Heart left ventricle (tissue), 16 donors: ENCODE measurements around the gene STX16. TPM values are rescaled to one million over a fixed set of nuclear protein-coding genes. Genes with fewer than 3 reads are reported as not detected.

Source experiments
- ATAC-seq, 4 donors: fragments of 200-7000 bp; cut with Tn5 transposase; one replicate each; pipeline ENCODE4 v1.9.1; 2020 to 2022; ENCODE audit warnings: moderate library complexity in 4 of 4, mild to moderate bottlenecking in 3 of 4, moderate number of reproducible peaks in 1 of 4
- DNase-seq, 5 donors: peaks; one replicate each; pipeline ENCODE4 v3.0.0-alpha.2; 2020
- H3K27ac ChIP-seq, 12 donors: fragments of 200-600 bp; sonication (generic) in 4 of 12; one replicate each; pipeline versions ENCODE4 v1.5.0 to v1.8.0; 2016 to 2022; ENCODE audit warnings: mild to moderate bottlenecking in 2 of 12
- H3K27me3 ChIP-seq, 9 donors: fragments of 200-600 bp; sonication (generic) in 2 of 9; one replicate each; pipeline versions ENCODE4 v1.5.1 to v1.8.0; 2016 to 2022; ENCODE audit warnings: mild to moderate bottlenecking in 3 of 9
- H3K36me3 ChIP-seq, 9 donors: fragments of 200-600 bp; sonication (generic) in 2 of 9; one replicate each; pipeline versions ENCODE4 v1.5.0 to v1.8.0; 2018 to 2022; ENCODE audit warnings: mild to moderate bottlenecking in 2 of 9
- H3K4me1 ChIP-seq, 12 donors: fragments of 200-600 bp; sonication (generic) in 4 of 12; one replicate each; pipeline versions ENCODE4 v1.5.0 to v1.8.0; 2016 to 2022; ENCODE audit warnings: mild to moderate bottlenecking in 3 of 12
- H3K4me3 ChIP-seq, 12 donors: fragments of 200-600 bp; sonication (generic) in 4 of 12; one replicate each; pipeline versions ENCODE4 v1.5.0 to v1.8.0; 2017 to 2022; ENCODE audit warnings: mild to moderate bottlenecking in 9 of 12, moderate library complexity in 4 of 12
- H3K9me3 ChIP-seq, 12 donors: fragments of 200-600 bp; sonication (generic) in 4 of 12; one replicate each; pipeline versions ENCODE4 v1.5.0 to v1.8.0; 2016 to 2022; ENCODE audit warnings: mild to moderate bottlenecking in 1 of 12
- POLR2A ChIP-seq, 2 donors: fragments of 450-650 bp; IDR thresholded peaks; one replicate each; pipeline ENCODE4 v1.6.1; 2017; ENCODE audit warnings: antibody characterized with exemption in 2 of 2, mild to moderate bottlenecking in 2 of 2, moderate library complexity in 2 of 2
- WGBS, 4 donors: extraction: QIAGEN DNeasy Blood & Tissue Kit in 2 of 4; methylation state at CpG; one replicate each; pipeline versions ENCODE4 v1.1.5 to v1.1.7; 2013 to 2018; 5-methylcytosine and 5-hydroxymethylcytosine counted together
- intact Hi-C, 10 donors: fragments of 100-400 bp; cut with DNase I; formaldehyde crosslinking; loops; one replicate each; pipeline versions ENCODE4 v1.11.1 to v1.14.2; 2022
- polyA plus RNA-seq, 2 donors: library from polyadenylated mRNA; stranded (reverse); fragments of 200-250 nt; gene quantifications; one replicate each; pipeline ENCODE4 v1.2.3, GENCODE V29; 2013
- total RNA-seq, 9 donors: library from RNA; depleted of rRNA in 2 of 9; stranded (reverse); fragments of >200 nt in 2 of 9; fragmentation: NEBNext Ultra II Directional in 3 of 9; extraction: Animal tissue kit (Norgen Biotek cat#: 25700) in 3 of 9; gene quantifications; one replicate each; pipeline versions ENCODE4 v1.1.0 to v1.2.4, GENCODE V29; 2016 to 2023
- TF ChIP-seq, protein P1 (sequence below), 12 donors: fragments of 200-600 bp; sonication (generic) in 4 of 12; IDR thresholded peaks; one replicate each; pipeline versions ENCODE4 v1.5.0 to v1.8.0; 2018 to 2022; ENCODE audit warnings: antibody characterized with exemption in 12 of 12, mild to moderate bottlenecking in 5 of 12
- donor health status: ischemic (EF 13 %, LVEDD 7.1; RV severe dilation, severe dysfunction).
- donor health status: healthy with polysubstance abuse.
- donor health status: DM: no; HTN: yes; CAD: no.
- donor health status: DM: no; HTN: no; CAD: no.
- donor health status: ischemic (EF 25% LVEDD 6.9; RV normal size, moderate dysfunction).
- donor health status: ischemic (EF 25% LVEDD 5.7; RV mildly dilated, moderate dysfunction).
- donor health status: healthy.
- donor health status: DM: yes; HTN: yes; CAD: no.
- donor health status: ischemic (EF 35%, LVEDD 5.7; RV mildly dilated, moderate dysfunction).
- donor health status: nonischemic (EF 11% LVEDD 7.7; RV severe dilation, severe dysfunction).
- donor health status: DM: yes; HTN: yes; CAD: no.
- donor health status: PGD.
- donor health status: ischemic (EF 29% LVEDD 5.4; RV normal size, mild dysfunction).
- donor health status: nonischemic (EF 23%, LVEDD 6.1; RV moderate dilation, normal function).

STX16 gene
- total and polyA plus RNA-seq, 11 donors = 14.6 to 38.9 (median 25.6) TPM

DNA sequence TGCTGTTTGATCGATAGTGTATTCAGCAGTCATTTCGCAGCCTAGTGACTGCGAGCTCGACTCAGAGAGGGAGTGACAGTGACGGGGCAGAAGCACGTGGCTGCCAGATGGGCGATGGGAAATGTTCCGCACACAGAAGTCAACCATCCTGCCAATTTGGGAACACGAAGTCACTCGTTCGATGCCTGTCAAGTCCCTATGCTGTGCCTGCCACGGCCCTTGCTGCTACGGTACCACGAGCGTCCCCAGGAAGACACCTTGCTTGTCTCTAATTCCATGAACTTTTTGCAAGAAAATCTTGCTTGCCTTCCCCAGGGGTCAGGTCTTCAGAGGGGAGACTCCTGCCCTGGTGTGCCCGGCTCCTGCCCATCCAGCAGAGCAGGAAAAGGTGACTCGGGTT lies 17.0 kb upstream of the STX16 start:
- no peak for ATAC-seq
- Histone ChIP-seq H3K9me3 (no peaks in the 10 kb centered on the region), H3K4me3 (no peak overlapping the region), H3K27ac (peak overlapping the region in 1 of 12 donors; percentile 49), H3K36me3 (no peaks in the 10 kb centered on the region), H3K4me1 (peaks cover 0 to 6% (median 0%) of the 10 kb centered on the region in 12 donors), H3K27me3 (peaks cover 0 to 4% (median 0%) of the 10 kb centered on the region in 9 donors)
- no peak for DNase-seq
- WGBS, 4 donors = 88 to 92% (median 89%) methylated on average over 17 of the region's 17 CpGs
- intact Hi-C loops = no loop called here
- TF ChIP-seq POLR2A (IDR thresholded peaks at IDR 0.05) = no peak
- TF ChIP-seq, protein P1, sequence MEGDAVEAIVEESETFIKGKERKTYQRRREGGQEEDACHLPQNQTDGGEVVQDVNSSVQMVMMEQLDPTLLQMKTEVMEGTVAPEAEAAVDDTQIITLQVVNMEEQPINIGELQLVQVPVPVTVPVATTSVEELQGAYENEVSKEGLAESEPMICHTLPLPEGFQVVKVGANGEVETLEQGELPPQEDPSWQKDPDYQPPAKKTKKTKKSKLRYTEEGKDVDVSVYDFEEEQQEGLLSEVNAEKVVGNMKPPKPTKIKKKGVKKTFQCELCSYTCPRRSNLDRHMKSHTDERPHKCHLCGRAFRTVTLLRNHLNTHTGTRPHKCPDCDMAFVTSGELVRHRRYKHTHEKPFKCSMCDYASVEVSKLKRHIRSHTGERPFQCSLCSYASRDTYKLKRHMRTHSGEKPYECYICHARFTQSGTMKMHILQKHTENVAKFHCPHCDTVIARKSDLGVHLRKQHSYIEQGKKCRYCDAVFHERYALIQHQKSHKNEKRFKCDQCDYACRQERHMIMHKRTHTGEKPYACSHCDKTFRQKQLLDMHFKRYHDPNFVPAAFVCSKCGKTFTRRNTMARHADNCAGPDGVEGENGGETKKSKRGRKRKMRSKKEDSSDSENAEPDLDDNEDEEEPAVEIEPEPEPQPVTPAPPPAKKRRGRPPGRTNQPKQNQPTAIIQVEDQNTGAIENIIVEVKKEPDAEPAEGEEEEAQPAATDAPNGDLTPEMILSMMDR (IDR thresholded peaks at IDR 0.05) = no peak

DNA sequence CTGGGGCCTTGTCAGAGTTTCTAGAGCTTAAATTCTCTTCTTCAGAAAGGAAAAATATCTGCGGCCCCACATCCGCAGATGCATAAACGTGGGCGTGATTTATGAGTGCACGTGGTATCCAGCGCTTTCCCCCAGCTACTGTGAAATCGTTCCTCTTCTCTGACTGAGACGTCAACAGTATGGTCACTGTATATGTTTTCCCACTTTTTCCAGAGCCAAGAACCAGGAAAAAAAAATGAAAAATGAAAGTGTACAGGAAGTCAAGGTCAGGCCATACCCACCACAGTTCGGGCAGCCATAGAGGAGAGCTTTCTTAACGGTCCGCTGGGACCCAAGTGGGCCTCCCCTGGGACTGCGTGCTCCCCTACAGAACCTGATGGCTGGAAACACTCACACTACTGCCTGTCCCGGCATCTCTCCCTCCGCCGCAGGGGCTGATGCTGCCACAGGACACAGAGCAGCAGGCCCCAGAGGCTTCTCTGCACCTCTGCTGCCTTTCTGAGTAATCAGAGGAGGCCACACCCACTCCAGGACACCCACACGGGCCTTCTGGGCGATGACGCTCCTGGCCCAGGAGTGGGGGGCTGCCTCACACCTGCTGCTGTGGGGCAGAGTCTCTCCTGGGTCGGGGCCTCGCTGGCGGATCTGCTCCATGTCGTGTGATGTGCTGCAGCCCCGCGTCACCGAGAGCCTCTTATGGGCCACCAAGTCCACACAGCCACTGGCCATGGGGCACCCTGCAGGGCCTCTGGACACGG lies 16.4 kb upstream of the STX16 start:
- 56 to 66% (median 60%) methylated on average over 21 to 26 of the region's 26 CpGs for WGBS, 4 donors
- TF ChIP-seq, protein P1 (IDR thresholded peaks at IDR 0.05) = no peak
- no peak for TF ChIP-seq POLR2A (IDR thresholded peaks at IDR 0.05)
- peak overlapping the region in 1 of 12 donors; percentile 49 for H3K27ac ChIP-seq
- H3K4me1 ChIP-seq = peaks cover 0 to 6% (median 0%) of the 10 kb centered on the region in 12 donors
- no peaks in the 10 kb centered on the region for H3K36me3 ChIP-seq
- H3K27me3 ChIP-seq = peaks cover 0 to 10% (median 0%) of the 10 kb centered on the region in 9 donors
- ATAC-seq (peak in 2 of 4 donors; percentile 25 to 41), DNase-seq (peak in 1 of 5 donors; percentile 21)
- no peak overlapping the region for H3K4me3 ChIP-seq
- H3K9me3 ChIP-seq = no peaks in the 10 kb centered on the region
- intact Hi-C loops = no loop called here

DNA sequence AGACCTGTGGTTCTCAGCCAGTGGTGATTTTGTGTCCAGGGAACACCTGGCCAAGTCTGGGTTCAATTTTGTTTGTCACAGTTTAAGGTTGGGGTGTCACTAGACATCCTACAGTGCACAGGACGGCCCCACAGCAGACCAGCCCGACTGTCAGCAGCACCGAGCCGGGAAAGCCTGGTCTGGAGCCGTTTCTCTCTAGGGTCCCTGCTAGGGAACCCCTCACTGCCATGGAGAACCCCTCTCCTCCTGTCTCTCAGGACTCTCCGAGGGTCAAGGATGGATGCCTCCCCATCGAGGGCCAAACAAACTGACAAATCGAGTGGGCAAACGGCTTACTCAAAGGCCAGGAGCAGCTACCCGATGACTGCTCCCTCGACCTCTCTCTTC lies 15.8 kb upstream of the STX16 start:
- TF ChIP-seq, protein P1 (IDR thresholded peaks at IDR 0.05) = no peak
- no peak for TF ChIP-seq POLR2A (IDR thresholded peaks at IDR 0.05)
- no peak overlapping the region for H3K4me3 ChIP-seq
- no peak for ATAC-seq
- no peaks in the 10 kb centered on the region for H3K9me3 ChIP-seq
- H3K27me3 ChIP-seq = peaks cover 0 to 11% (median 0%) of the 10 kb centered on the region in 9 donors
- no peaks in the 10 kb centered on the region for H3K36me3 ChIP-seq
- intact Hi-C loops = no loop called here
- H3K27ac ChIP-seq = peak overlapping the region in 1 of 12 donors; percentile 49
- WGBS, 4 donors = 77 to 86% (median 82%) methylated on average over 10 to 11 of the region's 11 CpGs
- H3K4me1 ChIP-seq = peaks cover 0 to 6% (median 0%) of the 10 kb centered on the region in 12 donors
- no peak for DNase-seq

DNA sequence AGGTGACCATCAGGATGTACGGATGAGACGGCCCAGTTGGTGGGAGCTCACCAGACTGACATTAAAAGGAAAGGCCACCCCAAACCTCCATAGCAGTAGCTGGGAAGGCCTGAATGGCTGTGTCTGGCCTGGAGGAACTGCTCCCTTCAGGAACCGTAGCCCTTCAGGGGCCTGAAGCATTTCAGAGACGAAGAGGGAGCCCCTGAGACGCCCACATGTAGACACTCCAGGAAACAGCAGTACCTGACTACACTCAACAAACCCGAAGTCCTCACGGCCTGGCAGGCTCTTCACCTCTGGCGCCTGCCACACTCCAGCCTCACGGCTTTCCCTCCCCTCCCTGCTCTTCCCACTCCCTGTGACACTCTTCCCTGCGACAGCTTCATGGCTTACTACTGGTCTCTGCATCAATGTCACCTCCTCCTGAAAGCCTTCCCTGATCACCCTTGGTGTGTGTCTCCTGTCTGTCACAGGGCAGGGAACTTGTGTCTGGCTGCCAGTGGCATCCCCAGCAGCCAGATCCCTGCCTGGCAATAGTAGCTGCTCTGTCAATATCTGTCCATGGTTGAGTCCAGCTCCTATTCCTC lies 14.6 kb upstream of the STX16 start:
- intact Hi-C loops = no loop called here
- 90 to 92% (median 91%) methylated on average over 10 of the region's 10 CpGs for WGBS, 4 donors
- DNase-seq = no peak

More for the DNA sequence above, 14.6 kb upstream of the STX16 start:
- Histone ChIP-seq H3K4me1 (peaks cover 0 to 6% (median 0%) of the 10 kb centered on the region in 12 donors), H3K4me3 (no peak overlapping the region), H3K27me3 (peaks cover 0 to 11% (median 0%) of the 10 kb centered on the region in 9 donors), H3K36me3 (no peaks in the 10 kb centered on the region), H3K9me3 (no peaks in the 10 kb centered on the region), H3K27ac (no peak overlapping the region)
- TF ChIP-seq POLR2A (IDR thresholded peaks at IDR 0.05) = no peak
- TF ChIP-seq, protein P1 (IDR thresholded peaks at IDR 0.05) = no peak
- ATAC-seq = no peak
